Upper lobe of right lung (tissue), 1 donor: ENCODE data around the gene PSMB8. TPM values are rescaled to one million over a fixed set of nuclear protein-coding genes. Genes with fewer than 3 reads are reported as not detected.

Experiments used
- ATAC-seq: fragments of 200-7000 bp; cut with Tn5 transposase; one replicate; pipeline ENCODE4 v1.9.1; 2020; ENCODE audit warnings: mild to moderate bottlenecking, moderate library complexity
- DNase-seq: peaks from one replicate; pipeline ENCODE4 v3.0.0-alpha.2; 2020
- H3K27ac ChIP-seq: fragments of 200-600 bp; one replicate; pipeline ENCODE4 v1.8.0; 2022
- H3K27me3 ChIP-seq: fragments of 200-600 bp; one replicate; pipeline ENCODE4 v1.8.0; 2022; ENCODE audit warnings: mild to moderate bottlenecking
- H3K36me3 ChIP-seq: fragments of 200-600 bp; one replicate; pipeline ENCODE4 v1.8.0; 2022
- H3K4me1 ChIP-seq: fragments of 200-600 bp; one replicate; pipeline ENCODE4 v1.8.0; 2022
- H3K4me3 ChIP-seq: fragments of 200-600 bp; one replicate; pipeline ENCODE4 v1.8.0; 2022; ENCODE audit warnings: mild to moderate bottlenecking
- H3K9me3 ChIP-seq: fragments of 200-600 bp; one replicate; pipeline ENCODE4 v1.8.0; 2022
- CTCF ChIP-seq: fragments of 200-600 bp; IDR thresholded peaks from one replicate; pipeline ENCODE4 v1.8.0; 2022; ENCODE audit warnings: antibody characterized with exemption
- intact Hi-C: fragments of 100-400 bp; cut with DNase I; formaldehyde crosslinking; loops from one replicate; pipeline ENCODE4 v1.11.0; 2022
- total RNA-seq: library from RNA; stranded (reverse); fragmentation: NEBNext Ultra II Directional; extraction: Animal tissue kit (Norgen Biotek cat#: 25700); gene quantifications from one replicate; pipeline ENCODE4 v1.2.1, GENCODE V29; 2021
- donor health status: DM: no; HTN: yes; CAD: no; lungs with severe emphysema.

Gene PSMB8
- total RNA-seq, 1 donor from 2014 or later, result 86.9 TPM

- Histone ChIP-seq H3K36me3 (no peaks in the 10 kb centered on the region), H3K4me1 (no peaks in the 10 kb centered on the region), H3K4me3 (no peak overlapping the region), H3K27ac (no peak overlapping the region), H3K9me3 (no peaks in the 10 kb centered on the region), H3K27me3 (no peaks in the 10 kb centered on the region)
- no peak for TF ChIP-seq CTCF
- no peak for ATAC-seq
- DNase-seq, result no peak
- intact Hi-C loops, result no loop called here
Observed at GRCh38 chr6:32819729-32820128, 24.1 kb downstream of the PSMB8 start.

GRCh38 chr6:32818867-32819266 lies 25.0 kb downstream of the PSMB8 start:
- Histone ChIP-seq H3K27me3 (no peaks in the 10 kb centered on the region), H3K27ac (no peak overlapping the region), H3K9me3 (no peaks in the 10 kb centered on the region), H3K4me3 (no peak overlapping the region), H3K4me1 (no peaks in the 10 kb centered on the region), H3K36me3 (no peaks in the 10 kb centered on the region)
- DNase-seq, result no peak
- no peak for ATAC-seq
- TF ChIP-seq CTCF, result no peak
- intact Hi-C loops, result no loop called here

GRCh38 chr6:32816746-32817204 lies 27.1 kb downstream of the PSMB8 start, which contains the start of gene HLA-DOB:
TSS of gene HLA-DOB (minus strand) at chr6:32817002. CDS start at chr6:32816951, 51 bp downstream.
- no peak for TF ChIP-seq CTCF
- no peak within 1 kb of the TSS for H3K4me3 ChIP-seq
- no peaks in the 10 kb centered on the region for H3K36me3 ChIP-seq
- H3K9me3 ChIP-seq, result no peaks in the 10 kb centered on the region
- intact Hi-C loops, result no loop called here
- no peak within 1 kb of the TSS for H3K27ac ChIP-seq
- H3K27me3 ChIP-seq, result no peaks in the 10 kb centered on the region
- DNase-seq (no peak), ATAC-seq (peak; percentile 81)
- no peaks in the 10 kb centered on the region for H3K4me1 ChIP-seq

DNA sequence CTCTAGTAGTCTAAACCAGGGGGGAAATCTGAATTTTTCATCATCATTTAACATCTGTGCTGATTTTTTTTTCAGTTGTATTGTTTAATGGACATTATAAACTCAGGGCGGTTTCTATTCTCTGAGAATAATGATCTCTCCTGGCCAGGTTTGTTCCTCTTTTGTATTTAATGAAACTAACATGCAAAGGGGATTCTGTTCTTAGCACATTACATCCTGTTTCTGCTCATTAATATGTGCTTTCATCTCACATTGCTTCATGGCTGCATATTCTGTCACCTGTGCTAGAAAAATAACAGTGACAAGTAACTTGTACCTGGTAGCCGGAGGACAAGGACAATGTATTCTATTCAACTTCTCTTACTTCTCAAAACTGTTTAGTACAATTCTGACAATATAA lies 27.9 kb downstream of the PSMB8 start:
- no peaks in the 10 kb centered on the region for H3K4me1 ChIP-seq
- H3K4me3 ChIP-seq, result no peak overlapping the region
- no peak overlapping the region for H3K27ac ChIP-seq
- no peaks in the 10 kb centered on the region for H3K27me3 ChIP-seq
- intact Hi-C loops, result no loop called here
- H3K36me3 ChIP-seq, result no peaks in the 10 kb centered on the region
- no peak for TF ChIP-seq CTCF
- no peak for ATAC-seq
- DNase-seq, result no peak
- no peaks in the 10 kb centered on the region for H3K9me3 ChIP-seq

- Histone ChIP-seq H3K4me1 (no peaks in the 10 kb centered on the region), H3K4me3 (no peak overlapping the region), H3K9me3 (no peaks in the 10 kb centered on the region), H3K36me3 (no peaks in the 10 kb centered on the region), H3K27me3 (no peaks in the 10 kb centered on the region), H3K27ac (no peak overlapping the region)
- intact Hi-C loops, result no loop called here
- ATAC-seq (no peak), DNase-seq (no peak)
- TF ChIP-seq CTCF, result no peak
Observed at GRCh38 chr6:32815115-32815514, 28.7 kb downstream of the PSMB8 start.

- ATAC-seq (no peak), DNase-seq (no peak)
- Histone ChIP-seq H3K4me1 (no peaks in the 10 kb centered on the region), H3K9me3 (no peaks in the 10 kb centered on the region), H3K27me3 (no peaks in the 10 kb centered on the region), H3K27ac (no peak overlapping the region), H3K36me3 (no peaks in the 10 kb centered on the region), H3K4me3 (no peak overlapping the region)
- intact Hi-C loops, result no loop called here
- no peak for TF ChIP-seq CTCF
Observed at GRCh38 chr6:32814145-32814544, 29.7 kb downstream of the PSMB8 start.
